K562 (cell line): ENCODE measurements around the gene CTDSPL. TPM values are rescaled to one million over a fixed set of nuclear protein-coding genes. Genes with fewer than 3 reads are reported as not detected.
A peak's percentile ranks its signal among the peaks of the same experiment; 100 is the strongest.

Experiments
- ATAC-seq: fragments of 200-7000 bp; cut with Tn5 transposase; 3 replicates; pipeline ENCODE4 v1.9.1; 2020; ENCODE audit warnings: moderate library complexity
- BruUV-seq: library from RNA; stranded (reverse); fragments of 400-500 nt; replicated peaks from 2 replicates; lab custom pipeline; 2021; lab: Mats Ljungman, UMichigan
- CTCF ChIA-PET: fragments of 300-600 bp; formaldehyde crosslinking; extraction: SDS; loops from one replicate; lab custom pipeline; 2021; ENCODE audit warnings: low intra/inter-chr PET ratio; lab: Yijun Ruan, JAX
- POLR2A ChIA-PET: fragments of 300-600, 350-650 bp; sonication (Branson Sonifier 250); formaldehyde crosslinking; extraction: SDS; loops from one replicate; lab custom pipeline; 2021; ENCODE audit warnings: antibody characterized with exemption, inconsistent platforms; lab: Yijun Ruan, JAX
- DNase-seq, 4 experiments: peaks; one replicate each; pipeline versions ENCODE4 v3.0.0 to v3.0.0-alpha.2; 2011 to 2018; ENCODE audit warnings: low spot score in 3 of 4, mixed read lengths in 3 of 4; ENCODE audit errors: extremely low read depth in 1 of 4
- FAIRE-seq: peaks from 2 replicates; lab custom pipeline; 2011; peaks lifted over from hg19 to GRCh38; lab: Jason Lieb, UNC
- H2AFZ ChIP-seq: 2 replicates; pipeline ENCODE4 v1.6.0; 2011; ENCODE audit warnings: low read depth, low read length, control low read depth, inconsistent platforms
- H3K27ac ChIP-seq: fragments of 200-600 bp; 3 replicates; pipeline ENCODE4 v1.8.0; 2011; ENCODE audit warnings: low read depth, mild to moderate bottlenecking, control low read depth, inconsistent platforms, low read length, moderate library complexity, mixed read lengths; ENCODE audit errors: extremely low read depth
- H3K27me3 ChIP-seq, 2 experiments: fragments of 300-600 bp in 1 of 2; 2 replicates in 1 of 2; 3 replicates in 1 of 2; pipeline versions ENCODE4 v1.6.0 to v1.8.0; 2011; ENCODE audit warnings: inconsistent platforms in 2 of 2, low read length in 2 of 2, mild to moderate bottlenecking in 1 of 2, mixed read lengths in 1 of 2, moderate library complexity in 1 of 2; ENCODE audit not compliant: control insufficient read depth in 2 of 2, insufficient read depth in 2 of 2
- H3K36me3 ChIP-seq: fragments of 300-600 bp; 3 replicates; pipeline ENCODE4 v1.8.0; 2011; ENCODE audit warnings: mild to moderate bottlenecking, low read length, inconsistent platforms; ENCODE audit not compliant: control insufficient read depth, insufficient read depth
- H3K4me1 ChIP-seq, 2 experiments: fragments of 200-600 bp in 1 of 2; replicated peaks in 1 of 2; 2 replicates in 1 of 2; 3 replicates in 1 of 2; pipeline versions ENCODE4 v1.5.1 to v1.8.0; 2011; ENCODE audit warnings: inconsistent platforms in 2 of 2, low read length in 2 of 2, mild to moderate bottlenecking in 1 of 2, mixed read lengths in 1 of 2, moderate library complexity in 1 of 2; ENCODE audit not compliant: control insufficient read depth in 2 of 2, insufficient read depth in 2 of 2
- H3K4me2 ChIP-seq: 2 replicates; pipeline ENCODE4 v1.6.1; 2011; ENCODE audit warnings: low read length, control low read depth, inconsistent platforms, mixed read lengths; ENCODE audit not compliant: insufficient read depth
- H3K4me3 ChIP-seq: fragments of 200-600 bp; sonication (generic), shearing (Covaris generic); 2 replicates; pipeline ENCODE4 v1.5.1; 2016; ENCODE audit warnings: control low read depth, inconsistent platforms
- H3K79me2 ChIP-seq: fragments of 200-600 bp; 3 replicates; pipeline ENCODE4 v1.8.0; 2011; ENCODE audit warnings: low read length, inconsistent platforms; ENCODE audit not compliant: control insufficient read depth, insufficient read depth
- H3K9ac ChIP-seq, 2 experiments: 2 replicates each; pipeline versions ENCODE4 v1.6.0 to v1.6.1; 2011; ENCODE audit warnings: low read depth in 2 of 2, low read length in 2 of 2, control low read depth in 1 of 2, inconsistent platforms in 1 of 2, mild to moderate bottlenecking in 1 of 2, mixed read lengths in 1 of 2; ENCODE audit not compliant: insufficient read depth in 1 of 2
- H3K9me1 ChIP-seq: one replicate; pipeline ENCODE4 v1.6.0; 2011; ENCODE audit warnings: inconsistent platforms, mild to moderate bottlenecking, low read length, moderate library complexity; ENCODE audit not compliant: control insufficient read depth, insufficient read depth
- H3K9me3 ChIP-seq: replicated peaks from 2 replicates; pipeline ENCODE4 v1.5.1; 2011; ENCODE audit warnings: low read depth, low read length, inconsistent platforms; ENCODE audit not compliant: control insufficient read depth, insufficient read depth
- H4K20me1 ChIP-seq: replicated peaks from 2 replicates; pipeline ENCODE4 v1.6.1; 2011; ENCODE audit warnings: low read length, inconsistent platforms, mixed read lengths; ENCODE audit not compliant: control insufficient read depth, insufficient read depth
- ARID1B ChIP-seq: fragments of 450-650 bp; IDR thresholded peaks from 2 replicates; pipeline ENCODE4 v1.6.1; 2016; ENCODE audit warnings: antibody characterized with exemption, mild to moderate bottlenecking, inconsistent platforms
- CXXC5 ChIP-seq: fragments of 250-450 bp; sonication (Bioruptor Pico); IDR thresholded peaks from 2 replicates; pipeline ENCODE4 v1.8.0; 2022; ENCODE audit warnings: inconsistent platforms, mild to moderate bottlenecking, moderate library complexity
- EP300 ChIP-seq: IDR thresholded peaks from 2 replicates; pipeline ENCODE4 v1.6.1; 2012; ENCODE audit warnings: low read length, improper control_type of control experiment
- FOSL1 ChIP-seq: fragments of 200-800 bp; sonication (Bioruptor generic); conservative IDR thresholded peaks from 2 replicates; pipeline ENCODE4 v1.6.1; 2016; ENCODE audit warnings: missing genetic modification characterization, missing compliant biosample characterization
- FOXK1 ChIP-seq: sonication (generic); formaldehyde crosslinking; IDR thresholded peaks from 2 replicates; pipeline ENCODE4 v1.8.0; 2022; ENCODE audit warnings: missing genetic modification reagents, mild to moderate bottlenecking, borderline replicate concordance
- HES1 ChIP-seq: fragments of 450-650 bp; IDR thresholded peaks from 2 replicates; pipeline ENCODE4 v1.6.1; 2016; ENCODE audit warnings: low read depth, mild to moderate bottlenecking, moderate library complexity
- JUND ChIP-seq, 2 experiments: IDR thresholded peaks; 2 replicates in 1 of 2; 3 replicates in 1 of 2; pipeline ENCODE4 v1.6.1; 2011; ENCODE audit warnings: borderline replicate concordance in 2 of 2, low read depth in 2 of 2, low read length in 2 of 2, improper control_type of control experiment in 1 of 2, missing biosample characterization in 1 of 2, missing genetic modification characterization in 1 of 2, missing genetic modification reagents in 1 of 2
- MEIS2 ChIP-seq: fragments of 450-650 bp; IDR thresholded peaks from 2 replicates; pipeline ENCODE4 v1.6.1; 2014; ENCODE audit warnings: mild to moderate bottlenecking; ENCODE audit not compliant: partially characterized antibody
- MYNN ChIP-seq, 2 experiments: sonication (generic); formaldehyde crosslinking in 1 of 2; IDR thresholded peaks; 2 replicates each; pipeline versions ENCODE4 v1.5.0 to v1.6.1; 2016 to 2020; ENCODE audit warnings: antibody characterized with exemption in 1 of 2, missing genetic modification reagents in 1 of 2
- PBX2 ChIP-seq, 2 experiments: IDR thresholded peaks in 1 of 2; conservative IDR thresholded peaks in 1 of 2; 2 replicates each; pipeline ENCODE4 v1.6.1; 2016; ENCODE audit warnings: low read depth in 2 of 2, mild to moderate bottlenecking in 1 of 2, missing compliant biosample characterization in 1 of 2, missing genetic modification characterization in 1 of 2, moderate library complexity in 1 of 2
- PREB ChIP-seq: sonication (generic); formaldehyde crosslinking; IDR thresholded peaks from 2 replicates; pipeline ENCODE4 v1.8.1; 2023; ENCODE audit warnings: mild to moderate bottlenecking, missing genetic modification reagents
- PYGO2 ChIP-seq: fragments of 450-650 bp; IDR thresholded peaks from 2 replicates; pipeline ENCODE4 v1.6.1; 2016; ENCODE audit warnings: mild to moderate bottlenecking, missing genetic modification characterization, moderate library complexity, missing compliant biosample characterization
- RCOR1 ChIP-seq, 2 experiments: IDR thresholded peaks; 2 replicates each; pipeline ENCODE4 v1.6.1; 2012; ENCODE audit warnings: low read depth in 2 of 2, low read length in 2 of 2, borderline replicate concordance in 1 of 2, improper control_type of control experiment in 1 of 2
- SOX6 ChIP-seq: fragments of 450-650 bp; IDR thresholded peaks from 2 replicates; pipeline ENCODE4 v1.6.1; 2014; ENCODE audit warnings: mild to moderate bottlenecking
- SPI1 ChIP-seq: IDR thresholded peaks from 2 replicates; pipeline ENCODE4 v1.6.1; 2011; ENCODE audit warnings: low read depth, low read length, control low read depth, borderline replicate concordance
- ZNF143 ChIP-seq: sonication (generic); formaldehyde crosslinking; IDR thresholded peaks from 2 replicates; pipeline ENCODE4 v1.9.0; 2022; ENCODE audit warnings: mild to moderate bottlenecking, missing genetic modification reagents
- WGBS: fragments of 100-300 bp; shearing (Covaris generic); methylation state at CpG from one replicate; pipeline ENCODE4 v1.1.6; 2016; ENCODE audit warnings: low coverage, mixed read lengths; ENCODE audit not compliant: insufficient coverage; ENCODE audit errors: missing lambda C conversion rate; 5-methylcytosine and 5-hydroxymethylcytosine counted together
- in situ Hi-C: fragments of 300-500 bp; cut with MboI; formaldehyde crosslinking; loops from 4 replicates; pipeline ENCODE4 v1.15.0; 2018; ENCODE audit warnings: inconsistent platforms, mixed read lengths
- intact Hi-C: fragments of 100-400 bp; cut with micrococcal nuclease; formaldehyde crosslinking; loops from 2 replicates; pipeline ENCODE4 v1.14.2; 2022
- polyA plus RNA-seq, 8 experiments: library from polyadenylated mRNA; depleted of rRNA in 4 of 8; stranded (reverse) in 5 of 8; unstranded in 3 of 8; fragments of >200 nt; fragmentation: Nextera tagmentation in 2 of 8; fragmentation: Illumina TruSeq in 1 of 8; extraction: Ambion mirVana in 2 of 8; extraction: Trizol in 1 of 8; gene quantifications; 2 replicates each; pipeline versions ENCODE4 v1.2.1 to v1.2.3, GENCODE V29; 2011 to 2014; ENCODE audit warnings: inconsistent platforms in 1 of 8, missing spikeins in 1 of 8
- total RNA-seq, 7 experiments: library from RNA; depleted of rRNA in 6 of 7; stranded (reverse); fragments of >200 nt in 6 of 7; fragmentation: Illumina TruSeq in 2 of 7; extraction: Trizol in 2 of 7; gene quantifications; 2 replicates each; pipeline versions ENCODE4 v1.2.1 to v1.2.3, GENCODE V29; 2011 to 2021; ENCODE audit warnings: low replicate concordance in 1 of 7

CTDSPL gene
- total and polyA plus RNA-seq, 9 of the 15 experiments (the other 6 are each of a cell fraction or from before 2014, with no cell fraction given): 5.1 to 19.3 (median 11.3) TPM

GRCh38 chr3:37945807-37946530, 84.3 kb downstream of the CTDSPL start:
- ChIA-PET POLR2A (interaction anchor here (1.2 kb wide), 1 partner anchor 9 kb away, joined by 6 read pairs; no protein-coding TSS in a partner anchor), CTCF (no interaction called here)
- Histone ChIP-seq H3K79me2 (no peaks in the 10 kb centered on the region), H3K36me3 (no peaks in the 10 kb centered on the region), H3K4me1 (peaks cover 0 to 10% of the 10 kb centered on the region in 2 experiments; a peak in 2 of 5 replicates), H3K27me3 (peaks cover 2 to 15% of the 10 kb centered on the region in 2 experiments; a peak in 2 of 5 replicates), H4K20me1 (peaks cover 6% of the 10 kb centered on the region), H3K27ac (no peak overlapping the region), H3K4me3 (no peak overlapping the region), H3K9ac (no peak overlapping the region), H3K9me3 (no peaks in the 10 kb centered on the region), H3K9me1 (peaks cover 3% of the 10 kb centered on the region), H2AFZ (no peak overlapping the region), H3K4me2 (no peak overlapping the region)
- in situ Hi-C loops: no loop called here
- no peak; the same call in 1 of the 3 replicates for ATAC-seq
- 14% methylated on average over 8 of the region's 8 CpGs for WGBS
- no TSS peak for BruUV-seq
- no peak for FAIRE-seq
- no peak for DNase-seq
- intact Hi-C loops: no loop called here
- TF ChIP-seq MEIS2: peak; percentile 79
- TF ChIP-seq ZNF143 (CRISPR knock-in tag): no peak
- 0 out of 2 replicates have a peak, but pooled peaks have one; percentile 15 for TF ChIP-seq FOSL1 (tag)
- peak; percentile 35; the same call in 1 of the 2 replicates for TF ChIP-seq EP300
- TF ChIP-seq SOX6: peak; percentile 41; the same call in 1 of the 2 replicates
- no peak for TF ChIP-seq MYNN (IDR thresholded peaks at IDR 0.05)
- TF ChIP-seq MYNN (CRISPR knock-in tag; IDR thresholded peaks at IDR 0.05): no peak
- TF ChIP-seq JUND (IDR thresholded peaks at IDR 0.05; ENCODE audit: borderline replicate concordance, low read depth, low read length): no peak
- TF ChIP-seq JUND (tag; IDR thresholded peaks at IDR 0.05; ENCODE audit: borderline replicate concordance, low read depth, low read length): 0 out of 3 replicates have a peak, but pooled peaks have one; percentile 40
- TF ChIP-seq PYGO2: 0 out of 2 replicates have a peak, but pooled peaks have one; percentile 19
- TF ChIP-seq RCOR1 (IDR thresholded peaks at IDR 0.05; ENCODE audit: borderline replicate concordance in 1 of 2, low read depth in 2 of 2, low read length in 2 of 2): peak in 1 of 2 experiments; percentile 83; a peak in 2 of 4 replicates
- no peak for TF ChIP-seq FOXK1 (CRISPR knock-in tag)
- 0 out of 2 replicates have a peak, but pooled peaks have one; percentile 16 for TF ChIP-seq CXXC5 (CRISPR knock-in tag)
- no peak for TF ChIP-seq PBX2 (CRISPR knock-in tag; IDR thresholded peaks at IDR 0.05; ENCODE audit: low read depth)
- peak; percentile 84 for TF ChIP-seq PBX2 (tag; conservative IDR thresholded peaks at IDR 0.05; ENCODE audit: low read depth)
- TF ChIP-seq ARID1B: peak; percentile 58
- TF ChIP-seq SPI1: peak; percentile 61; the same call in 1 of the 2 replicates
- TF ChIP-seq PREB (CRISPR knock-in tag): no peak
- peak; percentile 36; the same call in 1 of the 2 replicates for TF ChIP-seq HES1
